GM12874 (cell line): ENCODE measurements around the gene STIP1.

ENCODE experiments used
- CTCF ChIP-seq: IDR thresholded peaks from 2 replicates; pipeline ENCODE4 v1.5.1; 2011; ENCODE audit warnings: low read depth, mild to moderate bottlenecking, control low read depth, low read length, moderate library complexity; ENCODE audit not compliant: insufficient read depth

Gene STIP1

GRCh38 chr11:64196626-64197025, 10.7 kb downstream of the STIP1 start:
- no peak for TF ChIP-seq CTCF

- TF ChIP-seq CTCF, result no peak
Observed at GRCh38 chr11:64198511-64198910, 12.5 kb downstream of the STIP1 start.

- no peak for TF ChIP-seq CTCF
Observed at GRCh38 chr11:64201543-64201942, 15.6 kb downstream of the STIP1 start.

GRCh38 chr11:64202992-64203391, 17.0 kb downstream of the STIP1 start:
- TF ChIP-seq CTCF, result no peak

- TF ChIP-seq CTCF, result no peak
Observed at GRCh38 chr11:64203421-64204079, 17.6 kb downstream of the STIP1 start.

GRCh38 chr11:64204080-64204440, 18.1 kb downstream of the STIP1 start:
- TF ChIP-seq CTCF, result no peak

GRCh38 chr11:64204464-64204989, 18.6 kb downstream of the STIP1 start:
- TF ChIP-seq CTCF, result peak; percentile 72
